ENCODE measurements around the gene UBTD1.

- TF ChIP-seq EZH2 (IDR thresholded peaks at IDR 0.05; ENCODE audit: borderline replicate concordance, insufficient read depth, low read length, poor library complexity, severe bottlenecking) (no peak), CTCF (IDR thresholded peaks at IDR 0.05; ENCODE audit: poor library complexity, severe bottlenecking) (no peak), POLR2AphosphoS5 (IDR thresholded peaks at IDR 0.05) (no peak), RAD21 (conservative IDR thresholded peaks at IDR 0.05) (no peak), TAF1 (IDR thresholded peaks at IDR 0.05; ENCODE audit: low read depth) (no peak), EP300 (conservative IDR thresholded peaks at IDR 0.05; ENCODE audit: poor library complexity, severe bottlenecking) (no peak), SMC3 (conservative IDR thresholded peaks at IDR 0.05; ENCODE audit: poor library complexity) (no peak), REST (IDR thresholded peaks at IDR 0.05; ENCODE audit: borderline replicate concordance) (no peak), MXI1 (conservative IDR thresholded peaks at IDR 0.05; ENCODE audit: poor library complexity, severe bottlenecking) (no peak)
These were observed 52.5 kb downstream of the UBTD1 start for GRCh38 chr10:97551271-97551670.

All from neural cell (in vitro differentiated cells).